ENCODE measurements around the gene LGALS4.

DNA sequence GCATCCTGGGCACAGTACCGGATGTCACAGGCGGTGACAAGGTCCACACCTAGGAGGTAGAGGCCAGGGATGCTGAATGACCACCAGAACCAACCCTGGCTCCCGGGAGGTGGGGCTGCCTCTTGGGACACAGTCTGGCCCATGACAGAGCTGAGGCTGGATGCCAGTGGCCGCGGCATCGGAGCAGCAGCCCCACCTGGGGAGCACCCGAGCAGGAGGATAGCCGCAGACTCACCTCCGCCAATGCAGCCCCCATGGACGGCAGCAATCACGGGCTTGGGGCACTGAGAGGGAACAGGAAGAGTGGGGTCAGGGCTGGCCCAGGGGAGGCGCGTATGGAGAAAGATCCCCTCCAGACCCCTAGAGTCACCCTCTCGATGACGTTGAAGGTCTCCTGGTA lies 4.3 kb upstream of the LGALS4 start:
- TF ChIP-seq, protein P1, sequence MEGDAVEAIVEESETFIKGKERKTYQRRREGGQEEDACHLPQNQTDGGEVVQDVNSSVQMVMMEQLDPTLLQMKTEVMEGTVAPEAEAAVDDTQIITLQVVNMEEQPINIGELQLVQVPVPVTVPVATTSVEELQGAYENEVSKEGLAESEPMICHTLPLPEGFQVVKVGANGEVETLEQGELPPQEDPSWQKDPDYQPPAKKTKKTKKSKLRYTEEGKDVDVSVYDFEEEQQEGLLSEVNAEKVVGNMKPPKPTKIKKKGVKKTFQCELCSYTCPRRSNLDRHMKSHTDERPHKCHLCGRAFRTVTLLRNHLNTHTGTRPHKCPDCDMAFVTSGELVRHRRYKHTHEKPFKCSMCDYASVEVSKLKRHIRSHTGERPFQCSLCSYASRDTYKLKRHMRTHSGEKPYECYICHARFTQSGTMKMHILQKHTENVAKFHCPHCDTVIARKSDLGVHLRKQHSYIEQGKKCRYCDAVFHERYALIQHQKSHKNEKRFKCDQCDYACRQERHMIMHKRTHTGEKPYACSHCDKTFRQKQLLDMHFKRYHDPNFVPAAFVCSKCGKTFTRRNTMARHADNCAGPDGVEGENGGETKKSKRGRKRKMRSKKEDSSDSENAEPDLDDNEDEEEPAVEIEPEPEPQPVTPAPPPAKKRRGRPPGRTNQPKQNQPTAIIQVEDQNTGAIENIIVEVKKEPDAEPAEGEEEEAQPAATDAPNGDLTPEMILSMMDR (IDR thresholded peaks at IDR 0.05), result no peak
- no peak for TF ChIP-seq EP300 (IDR thresholded peaks at IDR 0.05)
- no peak for TF ChIP-seq POLR2A (IDR thresholded peaks at IDR 0.05)

Measured in sigmoid colon (tissue), 4 donors.